HG02798 (cell line): Measurements from ENCODE around the gene EVPLL.
A peak's percentile ranks its signal among the peaks of the same experiment; 100 is the strongest.
"Not testable (repeated sequence)": the region's sequence is repeated elsewhere in the genome, so short reads cannot be mapped to it uniquely, and the experiment has no call there.

ENCODE experiments used
- ATAC-seq: cut with Tn5 transposase; IDR thresholded peaks from one replicate; pipeline ENCODE4 v1.9.1; 2021; ENCODE audit warnings: mild to moderate bottlenecking; ENCODE audit not compliant: unreplicated experiment, poor library complexity

Gene EVPLL

DNA sequence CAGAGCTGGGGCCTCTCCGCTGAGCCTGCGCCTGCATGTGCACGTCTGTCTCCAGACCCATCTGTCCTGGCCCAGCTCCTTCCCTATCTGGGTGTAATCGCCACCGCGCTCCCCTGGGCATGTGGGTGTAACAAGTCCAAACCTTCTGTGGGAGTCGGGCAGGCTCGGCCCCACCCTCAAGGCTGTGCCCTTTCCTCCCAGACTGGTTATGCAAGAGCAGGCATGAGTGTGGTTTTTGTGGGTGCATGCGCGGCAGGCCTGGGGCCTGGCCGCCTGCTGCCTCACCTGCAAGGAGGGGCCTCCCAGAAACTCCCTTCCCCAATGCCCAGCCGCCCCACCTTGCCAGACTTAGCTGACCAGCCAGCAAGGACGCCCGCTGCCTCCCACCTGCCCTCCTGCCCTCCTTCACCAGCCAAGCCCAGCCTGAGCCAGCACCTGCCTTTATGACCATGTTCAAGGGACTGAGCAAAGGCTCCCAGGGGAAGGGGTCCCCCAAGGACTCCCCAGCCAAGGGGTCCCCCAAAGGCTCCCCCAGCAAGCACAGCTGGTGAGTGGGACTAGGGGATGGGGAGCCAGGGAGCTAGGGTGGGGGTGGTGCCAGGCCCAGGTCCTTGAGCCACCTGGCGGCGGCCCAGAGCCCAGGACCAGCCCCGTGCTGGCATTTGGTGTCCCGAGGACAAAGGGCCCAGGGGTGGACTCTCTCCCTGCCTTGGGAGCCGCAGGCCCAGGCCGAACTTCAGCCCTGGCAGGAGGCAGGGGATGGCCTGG, at the start of gene EVPLL:
Gene EVPLL, plus strand, starts transcription at position 342 of the 768 bp plus-strand sequence. CDS start 3,160 bp downstream, outside the sequence.
- ATAC-seq: no peak

DNA sequence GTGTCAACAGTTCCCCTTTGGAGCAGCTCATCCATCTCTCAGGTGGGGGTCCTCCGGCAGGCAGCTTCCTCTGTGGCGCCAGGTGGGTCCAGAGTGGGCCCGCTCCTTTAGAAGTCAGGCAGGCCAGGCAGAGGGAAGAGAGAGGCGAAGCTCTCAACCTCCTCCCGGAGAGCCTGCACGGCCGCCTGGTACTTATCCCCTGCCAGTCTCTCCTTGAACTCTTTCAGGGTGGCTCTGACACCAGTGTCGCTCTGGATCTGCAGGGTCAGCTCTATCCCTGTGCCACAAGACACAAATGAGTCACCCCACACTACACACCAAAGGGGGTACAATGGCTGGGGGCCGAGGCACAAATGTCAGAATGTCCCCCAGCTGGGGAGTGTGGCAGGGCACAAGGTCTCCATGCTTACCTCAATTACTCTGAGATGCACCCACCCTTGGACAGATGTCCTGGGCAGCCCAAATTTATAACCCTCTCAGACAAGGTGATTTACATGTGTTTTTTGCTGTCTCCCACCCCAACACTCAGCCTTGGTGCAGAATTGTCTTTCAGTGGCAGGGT, 48.9 kb upstream of the EVPLL start:
- no peak for ATAC-seq

DNA sequence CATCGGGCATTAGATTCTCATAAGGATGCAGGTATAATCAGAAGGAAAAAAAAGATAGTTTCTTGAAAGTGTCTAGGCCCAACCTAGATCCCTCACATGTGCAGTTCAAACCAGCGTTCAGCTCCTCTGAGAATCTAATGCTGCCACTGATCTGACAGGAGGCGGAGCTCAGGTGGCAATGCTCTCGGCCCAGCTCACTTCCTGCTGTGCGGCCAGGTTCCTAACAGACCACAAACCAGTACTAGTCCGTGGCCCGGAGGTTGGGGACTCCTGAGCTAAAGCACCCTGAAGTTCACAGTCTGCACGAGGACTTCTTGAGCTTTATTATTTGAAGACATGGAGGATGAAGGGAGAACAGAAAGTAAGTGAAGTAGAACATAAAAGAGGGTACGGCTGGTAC, 45.7 kb upstream of the EVPLL start:
- no peak for ATAC-seq

DNA sequence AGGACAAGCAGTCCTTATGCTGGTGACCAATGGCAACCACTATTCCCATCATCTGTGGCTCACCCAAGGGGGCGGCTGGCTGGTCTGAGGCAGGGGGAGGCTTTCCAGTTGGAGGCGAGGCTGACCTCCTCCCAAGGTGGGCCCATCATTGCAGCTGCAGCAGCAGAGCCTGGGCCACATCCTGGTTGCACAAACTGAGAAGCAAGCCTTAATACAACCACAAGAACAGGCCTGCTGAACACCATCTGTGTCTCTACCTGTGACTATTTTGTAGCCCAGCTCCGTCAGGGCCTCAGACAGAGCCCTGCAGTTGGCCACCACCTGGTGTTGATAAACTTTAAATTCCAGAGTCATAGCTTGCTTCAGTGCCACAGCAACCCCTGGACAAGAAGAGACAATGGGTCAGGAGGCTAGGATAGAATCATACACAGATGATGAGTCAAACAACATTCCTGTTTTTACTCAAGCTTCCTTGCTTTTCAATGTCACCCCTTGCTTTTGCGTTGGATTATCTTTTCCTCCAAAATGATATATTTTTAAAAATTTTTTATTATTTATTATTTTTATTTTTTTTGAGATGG, 44.6 kb upstream of the EVPLL start:
- ATAC-seq: no peak

GRCh38 chr17:18338158-18338557, 39.4 kb upstream of the EVPLL start:
- ATAC-seq: not testable (repeated sequence)

DNA sequence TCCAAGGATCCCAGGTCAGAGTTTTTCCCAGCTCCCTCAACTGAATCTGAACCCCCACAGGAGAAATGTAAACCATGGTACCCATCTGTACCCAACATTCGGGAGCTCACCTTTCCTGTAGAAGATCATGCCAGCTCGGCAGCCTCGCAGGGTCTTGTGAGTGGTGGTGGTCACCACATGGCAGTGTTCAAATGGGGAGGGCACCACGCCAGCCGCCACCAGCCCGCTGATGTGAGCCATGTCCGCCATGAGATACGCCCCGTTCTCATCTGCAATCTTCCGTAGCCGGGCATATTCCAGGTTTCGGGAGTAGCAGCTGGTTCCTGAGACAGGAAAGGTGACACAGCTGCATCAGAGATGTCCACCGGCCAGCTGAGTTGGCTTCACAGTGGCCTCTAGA, 37.6 kb upstream of the EVPLL start:
- no peak for ATAC-seq

DNA sequence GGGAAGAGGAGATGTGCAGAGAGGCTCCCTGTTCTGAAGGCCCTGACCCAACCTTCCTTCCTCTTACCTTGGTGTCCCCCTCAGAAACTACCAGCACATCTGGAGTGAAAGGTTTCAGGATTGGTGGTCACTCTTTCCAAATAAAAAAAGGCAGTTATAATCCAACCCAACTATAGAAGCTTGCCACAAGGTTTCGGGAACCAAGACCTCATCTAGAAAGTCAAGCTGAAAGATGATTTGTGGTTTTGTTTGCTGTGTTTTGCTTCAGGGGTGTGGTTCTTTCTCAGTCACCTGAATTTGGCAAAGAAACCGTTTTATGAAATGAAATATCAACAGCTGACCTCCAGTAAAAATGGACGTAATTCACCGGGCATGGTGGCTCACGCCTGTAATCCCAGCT, 33.6 kb upstream of the EVPLL start:
- ATAC-seq: no peak

DNA sequence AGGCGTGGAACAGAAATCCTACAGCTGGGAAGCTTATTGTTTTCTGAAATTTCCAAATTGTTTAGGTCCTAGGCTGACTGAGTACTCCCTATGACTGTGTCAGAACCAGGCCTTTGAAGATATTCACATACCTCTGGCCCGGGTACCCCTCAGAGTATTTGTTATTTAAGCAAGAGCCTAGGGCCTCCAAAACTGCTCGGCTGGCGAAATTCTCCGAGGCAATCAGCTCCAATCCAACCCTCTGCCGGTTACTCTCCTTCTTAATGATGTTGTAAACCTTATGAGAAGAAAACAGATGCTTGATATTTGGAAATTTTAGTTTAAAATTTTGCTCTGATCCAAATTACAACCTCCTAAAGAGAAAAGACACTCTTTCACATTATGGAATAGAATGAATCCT, 24.0 kb upstream of the EVPLL start:
- ATAC-seq: no peak

DNA sequence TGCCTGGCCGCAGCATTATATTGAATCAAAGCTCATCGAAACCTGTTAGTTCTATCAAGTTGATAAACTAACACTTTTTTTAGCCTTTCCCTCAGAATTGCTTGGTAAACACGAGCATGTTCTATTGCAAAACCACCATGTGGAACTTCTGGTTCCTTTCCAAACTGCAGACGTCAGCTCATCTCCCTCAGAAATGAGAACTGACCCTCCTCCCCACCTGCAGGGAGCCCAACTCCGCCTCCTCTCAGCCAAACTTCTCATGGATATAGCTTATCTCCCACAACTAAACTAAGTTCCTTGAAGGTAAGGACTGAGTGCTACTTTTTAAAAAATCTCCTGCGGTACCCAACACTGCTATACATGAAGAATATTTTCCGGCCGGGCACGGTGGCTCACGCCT, 21.0 kb upstream of the EVPLL start:
- ATAC-seq: no peak

GRCh38 chr17:18360518-18360917, 17.1 kb upstream of the EVPLL start:
- ATAC-seq: no peak

GRCh38 chr17:18361837-18362697, 15.5 kb upstream of the EVPLL start:
- no peak for ATAC-seq

GRCh38 chr17:18362698-18363100, 14.9 kb upstream of the EVPLL start:
- ATAC-seq: no peak

- ATAC-seq: peak; percentile 99
Measured at GRCh38 chr17:18363101-18364049, 14.2 kb upstream of the EVPLL start, which contains the start of gene SHMT1. TSS of gene SHMT1 (minus strand) at chr17:18363550. CDS start at chr17:18355981, 7,569 bp downstream.

- no peak for ATAC-seq
Measured at GRCh38 chr17:18364166-18364565, 13.4 kb upstream of the EVPLL start.

GRCh38 chr17:18368946-18369345, 8.6 kb upstream of the EVPLL start:
- no peak for ATAC-seq

DNA sequence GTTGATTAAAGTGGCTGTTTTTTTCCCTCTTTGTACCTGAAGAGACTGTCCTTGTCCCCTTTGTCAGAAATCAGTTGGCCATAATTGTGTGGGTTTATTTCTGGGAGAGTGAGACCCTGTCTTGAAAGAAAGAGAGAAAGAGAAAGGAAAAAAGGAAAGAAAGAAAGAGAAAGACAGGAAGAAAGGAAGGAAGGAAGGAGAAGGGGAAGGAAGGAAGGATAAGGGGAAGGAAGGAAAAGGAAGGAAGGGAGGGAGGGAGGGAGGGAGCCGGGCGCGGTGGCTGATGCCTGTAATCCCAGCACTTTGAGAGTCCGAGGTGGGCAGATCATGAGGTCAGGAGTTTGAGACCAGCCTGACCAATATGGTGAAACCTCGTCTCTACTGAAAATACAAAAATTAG, 6.8 kb upstream of the EVPLL start:
- ATAC-seq: no peak

DNA sequence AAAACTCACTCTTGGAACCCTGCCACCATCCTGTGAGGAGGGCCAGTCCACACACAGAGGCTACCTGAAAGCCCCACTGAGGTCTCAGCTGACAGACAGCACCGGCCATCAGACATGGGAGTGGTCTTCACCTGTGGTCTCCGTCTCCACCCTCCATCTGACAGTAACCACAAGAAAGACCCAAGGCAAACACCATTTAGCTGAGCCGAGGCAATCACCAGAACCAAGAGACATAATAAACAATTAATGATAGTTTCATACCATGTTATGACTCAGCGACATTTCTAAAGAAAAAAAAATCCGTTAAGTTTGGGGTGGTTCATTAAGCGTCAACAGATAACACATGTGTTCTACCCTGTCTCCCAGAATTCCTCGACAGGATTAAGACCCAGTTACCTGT, 6.1 kb upstream of the EVPLL start:
- ATAC-seq: no peak

DNA sequence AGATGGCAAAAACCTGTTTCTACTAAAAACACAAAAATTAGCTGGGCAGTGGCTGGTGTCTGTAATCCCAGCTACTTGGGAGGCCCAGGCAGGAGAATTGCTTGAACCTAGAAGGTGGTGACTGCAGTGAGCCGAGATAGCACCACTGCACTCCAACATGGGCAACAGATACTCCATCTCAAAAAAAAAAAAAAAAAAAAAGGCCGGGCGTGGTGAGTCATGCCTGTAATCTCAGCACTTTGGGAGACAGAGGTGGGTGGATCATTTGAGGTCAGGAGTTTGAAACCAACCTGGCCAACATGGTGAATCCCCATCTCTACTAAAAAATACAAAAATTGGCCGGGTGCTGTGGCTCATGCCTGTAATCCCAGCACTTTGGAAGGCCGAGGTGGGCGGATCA, 4.4 kb upstream of the EVPLL start:
- ATAC-seq: not testable (repeated sequence)

DNA sequence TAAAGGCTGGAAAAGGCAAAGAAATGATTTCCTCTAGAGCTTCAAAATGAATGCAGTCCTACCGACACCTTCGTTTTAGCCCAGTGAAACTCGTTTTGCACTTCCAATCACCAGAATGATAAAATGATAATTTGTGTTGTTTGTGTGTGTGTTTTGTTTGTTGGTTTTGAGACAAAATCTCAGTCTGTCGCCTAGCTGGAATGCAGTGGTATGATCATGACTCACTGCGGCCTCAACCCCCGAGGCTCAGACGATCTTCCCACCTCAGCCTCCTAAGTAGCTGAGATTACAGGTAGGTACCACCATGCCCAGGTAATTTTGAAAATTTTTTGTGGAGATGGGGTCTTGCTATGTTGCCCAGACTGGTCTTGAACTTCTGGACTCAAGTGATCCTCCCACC, 3.4 kb upstream of the EVPLL start:
- no peak for ATAC-seq

GRCh38 chr17:18378205-18378505, 577 bp downstream of the EVPLL start:
- ATAC-seq: no peak
